Glutamatergic neuron (in vitro differentiated cells): ENCODE results near the gene AHNAK. TPM values are rescaled to one million over a fixed set of nuclear protein-coding genes. Genes with fewer than 3 reads are reported as not detected.

Experiments used
- DNase-seq: peaks from one replicate; pipeline ENCODE4 v3.0.0; 2022
- H3K27ac Mint-ChIP-seq: one replicate; pipeline ENCODE4 v1.8.0; 2020; ENCODE audit warnings: mild to moderate bottlenecking, mixed read lengths, inconsistent platforms; ENCODE audit not compliant: unreplicated experiment
- H3K27me3 Mint-ChIP-seq: one replicate; pipeline ENCODE4 v1.8.0; 2020; ENCODE audit warnings: mild to moderate bottlenecking, moderate library complexity, mixed read lengths, inconsistent platforms; ENCODE audit not compliant: unreplicated experiment
- H3K36me3 Mint-ChIP-seq: one replicate; pipeline ENCODE4 v1.8.0; 2020; ENCODE audit warnings: mild to moderate bottlenecking, mixed read lengths, inconsistent platforms; ENCODE audit not compliant: unreplicated experiment
- H3K4me1 Mint-ChIP-seq: one replicate; pipeline ENCODE4 v1.8.0; 2020; ENCODE audit warnings: mild to moderate bottlenecking, low read depth, mixed read lengths, inconsistent platforms; ENCODE audit not compliant: unreplicated experiment
- H3K4me3 Mint-ChIP-seq: one replicate; pipeline ENCODE4 v1.8.0; 2020; ENCODE audit warnings: mild to moderate bottlenecking, mixed read lengths, inconsistent platforms; ENCODE audit not compliant: unreplicated experiment
- H3K9me3 Mint-ChIP-seq: one replicate; pipeline ENCODE4 v1.8.0; 2020; ENCODE audit warnings: mild to moderate bottlenecking, moderate library complexity, mixed read lengths, inconsistent platforms; ENCODE audit not compliant: unreplicated experiment
- CTCF ChIP-seq: fragments of 200-600 bp; sonication (generic); IDR thresholded peaks from one replicate; pipeline ENCODE4 v1.5.0; 2021; ENCODE audit not compliant: partially characterized antibody, unreplicated experiment
- total RNA-seq: library from RNA; stranded (reverse); fragmentation: NEBNext Ultra II Directional; extraction: Animal tissue kit (Norgen Biotek cat#: 25700); gene quantifications from one replicate; pipeline ENCODE4 v1.2.1, GENCODE V29; 2021; ENCODE audit not compliant: unreplicated experiment

Gene AHNAK
- total RNA-seq, 1 donor from 2014 or later = 4.5 TPM

GRCh38 chr11:62542750-62543567 lies 3.6 kb downstream of the AHNAK start:
- Mint-ChIP-seq H3K36me3 (no peaks in the 10 kb centered on the region), H3K27ac (no peak overlapping the region), H3K4me1 (peaks cover 19% of the 10 kb centered on the region), H3K9me3 (peaks cover 5% of the 10 kb centered on the region), H3K27me3 (peaks cover 22% of the 10 kb centered on the region), H3K4me3 (no peak overlapping the region)
- TF ChIP-seq CTCF = peak; percentile 98
- DNase-seq = peak; percentile 88

GRCh38 chr11:62542111-62542745 lies 4.4 kb downstream of the AHNAK start:
- peaks cover 15% of the 10 kb centered on the region for H3K27me3 Mint-ChIP-seq
- H3K4me1 Mint-ChIP-seq = peaks cover 16% of the 10 kb centered on the region
- DNase-seq = no peak
- peaks cover 5% of the 10 kb centered on the region for H3K9me3 Mint-ChIP-seq
- no peak overlapping the region for H3K4me3 Mint-ChIP-seq
- no peak overlapping the region for H3K27ac Mint-ChIP-seq
- no peak for TF ChIP-seq CTCF
- no peaks in the 10 kb centered on the region for H3K36me3 Mint-ChIP-seq

DNA sequence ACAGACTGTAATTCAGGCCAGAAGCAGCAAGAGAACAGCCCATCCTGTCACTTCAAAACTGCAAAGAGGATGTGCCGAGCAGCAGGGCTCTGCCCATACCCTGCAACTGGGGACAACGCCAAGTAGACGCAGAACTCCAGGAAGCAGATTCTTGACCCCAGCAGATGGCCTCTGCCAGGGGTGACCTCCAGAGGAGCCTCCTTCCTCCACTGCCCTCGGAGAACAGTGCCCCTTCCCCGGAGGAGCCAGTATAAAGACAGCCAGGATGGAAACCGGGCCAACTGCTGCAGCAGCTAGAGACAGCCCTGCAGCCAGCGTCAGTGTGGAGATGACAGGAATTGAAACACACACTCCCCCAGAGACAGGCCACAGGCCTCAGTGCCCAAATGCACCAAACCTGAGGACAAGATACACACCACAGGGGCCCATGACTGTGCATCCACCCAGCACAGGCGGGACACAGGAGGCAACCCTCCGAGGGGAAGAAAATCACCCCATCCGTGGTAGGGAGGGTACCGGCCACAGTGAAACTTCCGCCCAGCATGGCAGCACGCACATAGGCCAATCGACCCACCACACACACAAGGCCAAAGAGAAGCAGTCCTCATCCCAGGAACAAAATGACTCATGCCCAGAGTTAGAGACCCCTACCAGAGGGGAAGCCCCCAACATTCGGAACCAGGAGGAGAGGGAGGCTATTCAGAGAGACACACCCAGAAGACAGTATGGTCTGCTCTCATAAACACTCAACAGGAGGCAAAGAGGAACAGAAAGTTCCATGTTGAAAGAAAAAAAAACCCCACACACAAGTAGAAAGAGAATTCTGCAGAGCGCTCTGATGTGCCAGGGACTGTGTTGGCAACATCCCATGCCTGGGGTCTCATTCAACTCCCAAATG lies 5.6 kb downstream of the AHNAK start:
- peaks cover 12% of the 10 kb centered on the region for H3K27me3 Mint-ChIP-seq
- peaks cover 16% of the 10 kb centered on the region for H3K4me1 Mint-ChIP-seq
- H3K4me3 Mint-ChIP-seq = no peak overlapping the region

DNA sequence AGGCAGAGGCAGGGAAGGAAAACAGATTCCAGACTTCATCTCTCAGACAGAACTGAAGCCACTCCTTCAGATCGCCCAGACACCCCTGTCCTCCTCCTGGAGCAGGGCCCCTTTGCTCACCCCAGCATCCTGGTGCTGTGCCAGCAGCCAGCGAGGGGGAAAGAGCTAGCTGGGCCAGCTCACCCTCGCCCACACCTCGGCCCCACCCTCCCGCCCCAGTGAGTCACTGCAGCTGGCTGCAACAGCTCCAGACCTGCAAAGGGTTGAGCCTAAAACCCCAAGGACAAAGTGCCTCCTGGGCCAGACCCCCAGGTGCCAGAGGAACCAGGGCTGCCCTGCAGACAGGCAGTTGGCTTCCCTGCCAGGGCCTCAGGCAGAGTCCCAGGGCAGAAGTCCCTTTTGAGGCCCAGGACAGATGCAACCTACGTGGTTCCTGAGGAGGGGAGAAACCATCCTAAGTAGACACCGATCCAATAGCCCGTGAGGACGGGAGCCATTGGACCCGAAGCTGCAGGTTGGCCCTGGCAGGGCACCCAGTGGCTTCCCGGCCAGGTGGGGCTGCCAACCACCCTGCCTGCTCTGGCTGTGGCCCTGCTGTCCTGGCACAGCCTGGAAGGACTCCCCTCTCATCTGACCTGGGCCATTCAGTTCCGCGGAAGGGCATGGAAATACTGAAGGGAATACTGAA lies 7.2 kb downstream of the AHNAK start:
- Mint-ChIP-seq H3K4me1 (peaks cover 16% of the 10 kb centered on the region), H3K9me3 (peaks cover 5% of the 10 kb centered on the region), H3K27me3 (peaks cover 6% of the 10 kb centered on the region), H3K27ac (no peak overlapping the region), H3K36me3 (no peaks in the 10 kb centered on the region), H3K4me3 (no peak overlapping the region)
- no peak for DNase-seq
- no peak for TF ChIP-seq CTCF

More for the DNA sequence above, 5.6 kb downstream of the AHNAK start:
- TF ChIP-seq CTCF = no peak
- Mint-ChIP-seq H3K27ac (peak overlapping the region; percentile 9), H3K9me3 (peaks cover 5% of the 10 kb centered on the region), H3K36me3 (no peaks in the 10 kb centered on the region)
- no peak for DNase-seq
